NCI-H1417 treated with DMSO at 0.1 percent for 48 hours (cell line): ENCODE data around the gene NUP42.
"Not testable (repeated sequence)": the region's sequence is repeated elsewhere in the genome, so short reads cannot be mapped to it uniquely, and the experiment has no call there.

Experiments used
- DNase-seq: peaks from one replicate; lab custom pipeline; 2025; lab: John Stamatoyannopoulos, UW

Gene NUP42

GRCh38 chr7:23204241-23204640, 22.4 kb downstream of the NUP42 start:
- no peak for DNase-seq

GRCh38 chr7:23205577-23205908, 23.7 kb downstream of the NUP42 start:
- DNase-seq: no peak

GRCh38 chr7:23205909-23206767, 24.3 kb downstream of the NUP42 start:
- no peak for DNase-seq

- DNase-seq: no peak
These were observed 25.2 kb downstream of the NUP42 start for GRCh38 chr7:23207021-23207420.

- DNase-seq: no peak
These were observed 26.0 kb downstream of the NUP42 start for GRCh38 chr7:23207884-23208283.

- no peak for DNase-seq
These were observed 26.5 kb downstream of the NUP42 start for GRCh38 chr7:23208316-23208715.

GRCh38 chr7:23210506-23210905, 28.7 kb downstream of the NUP42 start:
- DNase-seq: no peak

- DNase-seq: no peak
These were observed 29.7 kb downstream of the NUP42 start for GRCh38 chr7:23211589-23211988.

- DNase-seq: no peak
These were observed 30.5 kb downstream of the NUP42 start for GRCh38 chr7:23212395-23212794.

GRCh38 chr7:23212841-23213240, 31.0 kb downstream of the NUP42 start:
- DNase-seq: no peak

- DNase-seq: no peak
These were observed 31.9 kb downstream of the NUP42 start for GRCh38 chr7:23213755-23214154.

GRCh38 chr7:23214423-23214822, 32.6 kb downstream of the NUP42 start:
- no peak for DNase-seq

GRCh38 chr7:23214938-23215337, 33.1 kb downstream of the NUP42 start:
- DNase-seq: no peak

GRCh38 chr7:23216021-23216420, 34.2 kb downstream of the NUP42 start:
- no peak for DNase-seq

- DNase-seq: no peak
These were observed 36.3 kb downstream of the NUP42 start for GRCh38 chr7:23218196-23218595.

GRCh38 chr7:23220690-23221305, 39.0 kb downstream of the NUP42 start:
- no peak for DNase-seq

- no peak for DNase-seq
These were observed 40.7 kb downstream of the NUP42 start for GRCh38 chr7:23222439-23223030.

GRCh38 chr7:23224364-23224763, 42.5 kb downstream of the NUP42 start:
- DNase-seq: not testable (repeated sequence)

GRCh38 chr7:23226844-23227450, 45.1 kb downstream of the NUP42 start:
- no peak for DNase-seq

GRCh38 chr7:23228412-23228811, 46.6 kb downstream of the NUP42 start:
- no peak for DNase-seq

- no peak for DNase-seq
These were observed 48.8 kb downstream of the NUP42 start for GRCh38 chr7:23230641-23231101.

GRCh38 chr7:23232966-23233365, 51.1 kb downstream of the NUP42 start:
- DNase-seq: no peak
